T-helper 2 cell treated with Interferon-gamma antibody and Interleukin-4, amounts not matched to agents 5 μg/mL and 100 μg/mL, for 36 hours (primary cell): ENCODE results near the gene NKD2.

Experiments
- DNase-seq: peaks from one replicate; pipeline ENCODE4 v3.0.0; 2021; ENCODE audit warnings: low spot score
- H3K27ac Mint-ChIP-seq: one replicate; pipeline ENCODE4 v1.8.0; 2021; ENCODE audit warnings: mild to moderate bottlenecking, mixed read lengths
- H3K27me3 Mint-ChIP-seq: one replicate; pipeline ENCODE4 v1.8.0; 2021; ENCODE audit warnings: low read depth, mixed read lengths
- H3K36me3 Mint-ChIP-seq: one replicate; pipeline ENCODE4 v1.8.0; 2021; ENCODE audit warnings: low read depth, mixed read lengths
- H3K4me1 Mint-ChIP-seq: one replicate; pipeline ENCODE4 v1.8.0; 2021; ENCODE audit warnings: low read depth, mixed read lengths
- H3K4me3 Mint-ChIP-seq: one replicate; pipeline ENCODE4 v1.8.0; 2022; ENCODE audit warnings: mild to moderate bottlenecking, moderate library complexity, mixed read lengths
- H3K9me3 Mint-ChIP-seq: one replicate; pipeline ENCODE4 v1.8.0; 2021; ENCODE audit warnings: mixed read lengths

NKD2 gene

DNA sequence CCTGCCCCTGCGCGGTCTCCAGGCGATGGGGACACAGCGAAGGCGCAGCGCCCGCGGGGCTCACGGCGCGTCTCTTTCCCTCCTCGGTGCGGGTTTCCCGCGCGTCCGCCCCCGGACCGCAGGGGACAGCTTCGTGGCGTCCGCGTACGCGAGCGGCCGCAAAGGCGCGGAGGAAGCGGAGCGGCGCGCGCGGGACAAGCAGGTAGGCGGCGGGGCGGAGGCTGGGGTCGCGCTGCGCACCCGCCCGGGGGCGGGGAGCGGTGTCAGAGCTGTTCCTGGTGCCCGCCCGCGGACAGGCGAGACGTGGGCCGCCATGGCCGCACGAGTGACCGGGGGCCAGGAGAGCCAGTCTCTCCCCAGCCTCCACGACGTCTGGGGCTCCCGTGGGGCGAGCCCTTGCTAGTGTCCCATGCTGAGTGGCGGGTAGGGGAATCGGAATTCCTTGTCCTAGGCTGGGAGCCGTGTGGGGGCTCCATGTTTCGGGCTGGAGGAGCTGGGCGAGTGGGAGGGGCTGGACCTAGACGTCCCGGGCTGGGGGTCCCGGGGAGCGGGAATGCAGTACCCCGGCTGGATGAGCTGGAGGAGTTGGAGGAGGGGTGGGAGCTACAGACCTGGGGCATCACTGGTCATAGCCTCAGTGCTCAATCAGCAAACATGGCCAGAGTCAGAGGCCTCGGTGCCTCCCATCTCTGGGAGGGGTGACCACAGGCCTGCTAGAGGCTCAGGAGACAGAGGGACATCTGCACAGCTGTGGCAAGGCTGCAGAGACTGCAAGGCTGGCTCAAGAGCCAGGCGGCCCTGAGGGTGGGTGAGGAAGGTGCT lies 968 bp downstream of the NKD2 start:
- H3K27me3 Mint-ChIP-seq, result peaks cover 26% of the 10 kb centered on the region
- DNase-seq, result no peak
- no peaks in the 10 kb centered on the region for H3K9me3 Mint-ChIP-seq
- peaks cover 32% of the 10 kb centered on the region for H3K4me1 Mint-ChIP-seq
- H3K36me3 Mint-ChIP-seq, result peaks cover 3% of the 10 kb centered on the region
- peak overlapping the region; percentile 75 for H3K4me3 Mint-ChIP-seq
- H3K27ac Mint-ChIP-seq, result peak overlapping the region; percentile 41

DNA sequence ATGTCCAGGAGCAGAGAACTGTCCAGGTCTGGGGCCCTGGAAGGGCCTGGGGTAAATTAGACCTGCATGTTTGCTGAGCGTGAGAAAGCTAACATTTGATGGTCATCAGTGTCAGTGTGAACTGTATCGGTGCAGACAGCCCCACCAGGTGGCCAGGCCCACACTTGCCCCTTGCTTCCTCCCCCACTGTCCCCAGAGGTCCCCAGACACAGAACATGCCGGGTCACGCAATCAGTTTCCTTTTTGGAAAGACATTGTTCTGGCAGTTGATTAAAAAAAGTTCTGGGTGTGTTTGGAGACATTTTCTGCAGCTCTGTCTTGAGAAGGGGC lies 1.5 kb downstream of the NKD2 start:
- no peak for DNase-seq
- Mint-ChIP-seq H3K4me3 (peak overlapping the region; percentile 75), H3K4me1 (peaks cover 32% of the 10 kb centered on the region), H3K27ac (peak overlapping the region; percentile 41), H3K27me3 (peaks cover 26% of the 10 kb centered on the region), H3K36me3 (peaks cover 3% of the 10 kb centered on the region), H3K9me3 (no peaks in the 10 kb centered on the region)

DNA sequence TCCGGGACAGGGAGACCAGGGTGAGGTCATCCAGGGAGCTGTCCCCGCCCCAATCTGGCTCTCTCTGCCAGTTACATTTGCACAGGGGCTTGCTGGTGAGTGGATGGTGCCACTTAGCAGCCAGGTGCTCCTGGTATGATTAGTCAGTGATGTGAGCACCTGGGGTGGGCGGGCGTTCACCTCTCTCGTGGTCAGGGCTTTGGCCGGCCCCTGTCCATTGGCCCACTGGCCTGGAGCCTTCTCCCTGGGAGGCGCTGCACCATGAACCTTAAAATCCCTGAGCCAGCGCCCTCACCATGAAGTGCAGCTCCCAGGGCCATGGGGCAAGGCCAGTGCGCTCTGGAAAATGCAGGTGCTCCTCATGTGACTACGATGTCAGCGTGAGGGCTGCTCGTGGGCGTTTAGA lies 2.0 kb downstream of the NKD2 start:
- no peak overlapping the region for H3K27ac Mint-ChIP-seq
- peaks cover 30% of the 10 kb centered on the region for H3K4me1 Mint-ChIP-seq
- H3K36me3 Mint-ChIP-seq, result peaks cover 3% of the 10 kb centered on the region
- H3K27me3 Mint-ChIP-seq, result peaks cover 26% of the 10 kb centered on the region
- peak overlapping the region; percentile 75 for H3K4me3 Mint-ChIP-seq
- no peaks in the 10 kb centered on the region for H3K9me3 Mint-ChIP-seq
- DNase-seq, result no peak

DNA sequence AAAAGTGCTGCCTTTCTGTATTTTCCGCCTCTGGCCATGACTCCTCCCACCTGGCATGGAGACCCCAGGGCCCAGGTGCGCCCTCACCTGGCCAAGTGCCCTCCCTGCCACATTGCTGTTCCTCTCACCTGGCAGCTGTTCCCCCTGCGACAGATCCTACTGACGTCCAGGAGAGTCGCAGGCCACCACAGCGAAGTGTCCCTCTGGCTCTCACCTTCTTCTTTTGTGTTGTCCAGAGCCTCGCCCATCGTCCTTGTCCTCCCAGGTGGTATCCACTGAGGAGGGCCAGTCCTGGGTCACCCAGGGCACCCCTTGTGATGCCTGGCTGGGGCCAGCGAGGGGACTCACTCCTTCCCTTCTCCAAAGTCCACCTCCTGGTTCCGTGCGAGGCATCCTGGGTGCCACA lies 2.6 kb downstream of the NKD2 start:
- Mint-ChIP-seq H3K9me3 (no peaks in the 10 kb centered on the region), H3K36me3 (peaks cover 4% of the 10 kb centered on the region), H3K4me1 (peaks cover 26% of the 10 kb centered on the region), H3K4me3 (peak overlapping the region; percentile 54), H3K27me3 (peaks cover 22% of the 10 kb centered on the region), H3K27ac (no peak overlapping the region)
- peak; percentile 32 for DNase-seq

DNA sequence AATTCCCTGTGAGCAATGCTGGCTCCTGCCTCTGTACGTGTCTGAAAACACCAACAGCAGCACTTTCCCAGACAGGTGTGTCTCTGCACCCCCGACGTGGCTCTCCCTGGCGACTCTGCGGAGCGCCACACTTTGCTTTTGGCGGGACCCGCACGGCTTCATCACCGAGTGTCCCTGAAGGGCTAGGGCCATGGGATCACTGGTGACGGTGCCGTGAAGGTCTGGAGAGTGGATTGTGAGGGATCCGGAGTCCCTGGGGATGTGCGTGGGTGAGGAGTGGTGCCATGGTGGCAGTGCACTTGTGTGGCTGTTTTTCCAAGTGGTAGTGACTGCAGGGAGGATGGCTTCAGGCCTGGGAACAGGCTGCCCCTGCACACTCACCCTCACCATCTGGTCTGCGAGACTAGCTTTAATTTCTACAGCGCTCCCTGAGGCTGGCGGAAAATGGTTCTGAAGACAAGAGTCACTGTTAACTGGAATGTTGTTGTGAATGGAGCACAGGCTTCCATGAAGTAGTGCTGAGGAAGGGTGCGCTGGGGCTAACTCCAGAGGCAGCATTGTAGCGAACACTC lies 3.2 kb downstream of the NKD2 start:
- Mint-ChIP-seq H3K4me1 (peaks cover 25% of the 10 kb centered on the region), H3K27ac (no peak overlapping the region), H3K27me3 (peaks cover 16% of the 10 kb centered on the region), H3K4me3 (no peak overlapping the region), H3K36me3 (peaks cover 7% of the 10 kb centered on the region), H3K9me3 (no peaks in the 10 kb centered on the region)
- no peak for DNase-seq

DNA sequence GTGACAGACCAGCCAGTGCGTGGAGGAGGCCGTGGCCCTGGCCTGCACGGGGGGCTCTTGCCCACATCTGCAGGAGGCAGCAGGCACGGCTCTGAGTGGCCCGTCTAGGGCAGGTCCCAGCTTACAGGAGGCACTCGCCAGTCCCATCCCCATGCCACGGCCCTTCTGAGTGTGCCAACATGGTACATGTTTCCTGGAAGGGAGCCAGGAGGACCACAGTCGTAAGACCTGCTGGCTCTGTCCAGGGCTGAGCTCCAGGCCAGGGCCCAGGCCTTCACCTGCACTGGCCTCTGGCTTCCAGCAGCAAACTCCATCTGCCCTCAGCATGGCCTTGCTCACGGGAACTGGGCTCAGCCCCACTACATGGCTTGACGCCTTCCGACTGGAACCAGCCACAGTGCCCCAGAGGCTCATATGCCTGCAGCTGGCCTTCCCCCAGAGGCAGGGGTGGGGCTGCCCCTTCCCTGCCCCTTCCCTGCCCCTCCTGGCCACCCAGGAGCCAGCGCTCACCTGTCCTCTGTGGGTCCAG lies 3.8 kb downstream of the NKD2 start:
- H3K27ac Mint-ChIP-seq, result no peak overlapping the region
- peaks cover 12% of the 10 kb centered on the region for H3K27me3 Mint-ChIP-seq
- no peak overlapping the region for H3K4me3 Mint-ChIP-seq
- peaks cover 7% of the 10 kb centered on the region for H3K36me3 Mint-ChIP-seq
- no peak for DNase-seq
- H3K9me3 Mint-ChIP-seq, result no peaks in the 10 kb centered on the region
- peaks cover 21% of the 10 kb centered on the region for H3K4me1 Mint-ChIP-seq

DNA sequence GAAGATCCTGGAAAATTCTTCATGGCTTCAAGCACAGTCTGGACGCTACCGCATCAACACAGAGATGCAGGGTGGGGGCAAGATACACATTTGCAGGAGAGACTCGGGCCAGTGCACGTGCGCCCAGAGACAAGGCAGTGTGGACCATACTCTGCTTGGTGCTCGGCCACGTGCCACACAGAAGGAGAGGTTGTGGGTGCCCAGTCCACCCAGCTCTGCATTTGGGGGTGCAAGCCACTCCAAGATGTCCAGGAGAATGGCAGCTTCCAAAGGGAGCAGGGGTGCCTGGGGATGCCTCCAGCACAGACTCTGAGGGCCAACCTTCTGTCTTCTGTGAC lies 4.3 kb downstream of the NKD2 start:
- peaks cover 7% of the 10 kb centered on the region for H3K36me3 Mint-ChIP-seq
- H3K27me3 Mint-ChIP-seq, result peaks cover 7% of the 10 kb centered on the region
- DNase-seq, result no peak
- H3K4me3 Mint-ChIP-seq, result no peak overlapping the region
- H3K27ac Mint-ChIP-seq, result no peak overlapping the region
- H3K4me1 Mint-ChIP-seq, result peaks cover 17% of the 10 kb centered on the region
- no peaks in the 10 kb centered on the region for H3K9me3 Mint-ChIP-seq

DNA sequence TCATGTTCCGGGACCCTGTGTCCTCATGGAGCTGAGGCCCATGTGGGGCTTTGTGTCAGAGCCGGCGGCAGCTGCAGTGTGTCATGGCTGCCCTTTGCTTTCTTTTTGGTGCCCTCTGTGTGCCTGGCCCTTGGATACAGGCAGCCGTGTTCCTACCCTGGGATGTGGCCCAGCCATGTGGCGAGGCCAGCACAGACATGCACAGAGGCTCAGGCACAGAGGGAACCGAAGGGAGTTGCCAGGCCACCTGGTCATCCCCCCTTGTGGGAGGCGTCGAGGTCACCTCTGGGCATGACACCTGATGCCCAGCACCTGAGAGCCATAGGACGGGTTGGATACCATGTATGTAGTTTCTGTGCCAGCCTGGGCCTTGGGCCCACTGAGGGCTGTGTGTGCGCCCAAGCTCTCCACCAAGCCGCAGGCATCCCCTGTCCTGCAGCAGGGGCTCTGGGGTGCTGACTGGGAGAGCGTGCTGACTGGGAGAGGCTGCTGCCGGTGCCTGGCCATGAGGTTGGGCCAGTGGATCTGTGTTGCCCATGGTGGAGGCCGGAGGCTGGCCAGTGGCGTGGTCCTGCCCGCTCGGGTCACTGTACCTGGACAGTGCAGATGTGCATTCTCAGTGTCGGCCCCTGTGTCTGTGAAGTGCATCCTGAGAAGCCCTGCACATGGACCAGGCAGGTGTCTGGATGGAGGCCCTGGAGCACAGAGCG lies 4.8 kb downstream of the NKD2 start:
- DNase-seq, result no peak

DNA sequence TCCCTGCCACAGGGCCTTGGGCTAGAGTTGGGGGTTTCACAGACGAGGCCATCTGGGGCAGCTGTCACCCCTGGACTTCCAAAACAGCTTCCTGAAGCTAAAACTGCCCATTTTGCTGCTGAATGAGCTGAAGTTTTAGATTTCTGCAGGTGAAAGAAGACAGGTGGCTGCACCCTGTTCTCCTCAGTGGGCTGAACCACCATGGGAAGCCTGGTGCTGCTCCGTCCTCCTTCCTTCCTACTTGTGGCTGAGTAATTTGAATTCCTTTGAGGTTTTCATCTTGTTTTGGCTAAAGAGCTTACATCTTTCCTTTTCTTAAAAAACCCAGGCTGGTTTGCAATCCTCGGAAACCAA lies 5.3 kb downstream of the NKD2 start:
- DNase-seq, result no peak
- Mint-ChIP-seq H3K4me3 (no peak overlapping the region), H3K4me1 (peaks cover 14% of the 10 kb centered on the region), H3K36me3 (peaks cover 7% of the 10 kb centered on the region), H3K27me3 (peaks cover 5% of the 10 kb centered on the region), H3K9me3 (no peaks in the 10 kb centered on the region), H3K27ac (no peak overlapping the region)

More for the DNA sequence above, 4.8 kb downstream of the NKD2 start:
- Mint-ChIP-seq H3K27ac (no peak overlapping the region), H3K27me3 (peaks cover 5% of the 10 kb centered on the region), H3K9me3 (no peaks in the 10 kb centered on the region), H3K4me3 (no peak overlapping the region), H3K36me3 (peaks cover 7% of the 10 kb centered on the region), H3K4me1 (peaks cover 14% of the 10 kb centered on the region)

DNA sequence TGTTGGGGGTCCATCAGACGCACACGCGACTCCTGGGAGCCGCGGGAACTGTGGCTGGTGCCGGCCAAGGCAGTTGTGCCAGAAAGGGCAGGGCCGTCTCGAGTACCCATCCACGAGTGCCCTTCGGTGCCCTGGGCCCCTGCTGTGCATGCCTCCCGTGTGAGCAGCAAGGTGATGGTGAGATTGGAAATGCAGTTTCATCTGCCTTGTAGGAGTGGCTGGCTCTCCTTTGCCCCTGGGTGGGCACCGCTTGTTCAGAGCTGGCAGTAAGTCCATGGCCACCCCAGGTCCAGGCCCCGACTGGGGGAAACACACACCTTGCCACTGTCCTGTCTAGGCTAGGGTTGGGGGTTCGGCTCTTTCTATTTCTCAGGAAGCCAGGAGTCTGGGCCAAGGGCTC lies 5.7 kb downstream of the NKD2 start:
- no peak overlapping the region for H3K27ac Mint-ChIP-seq
- H3K4me3 Mint-ChIP-seq, result no peak overlapping the region
- peaks cover 14% of the 10 kb centered on the region for H3K4me1 Mint-ChIP-seq
- no peak for DNase-seq
- H3K36me3 Mint-ChIP-seq, result peaks cover 7% of the 10 kb centered on the region
- peaks cover 5% of the 10 kb centered on the region for H3K27me3 Mint-ChIP-seq
- H3K9me3 Mint-ChIP-seq, result no peaks in the 10 kb centered on the region

DNA sequence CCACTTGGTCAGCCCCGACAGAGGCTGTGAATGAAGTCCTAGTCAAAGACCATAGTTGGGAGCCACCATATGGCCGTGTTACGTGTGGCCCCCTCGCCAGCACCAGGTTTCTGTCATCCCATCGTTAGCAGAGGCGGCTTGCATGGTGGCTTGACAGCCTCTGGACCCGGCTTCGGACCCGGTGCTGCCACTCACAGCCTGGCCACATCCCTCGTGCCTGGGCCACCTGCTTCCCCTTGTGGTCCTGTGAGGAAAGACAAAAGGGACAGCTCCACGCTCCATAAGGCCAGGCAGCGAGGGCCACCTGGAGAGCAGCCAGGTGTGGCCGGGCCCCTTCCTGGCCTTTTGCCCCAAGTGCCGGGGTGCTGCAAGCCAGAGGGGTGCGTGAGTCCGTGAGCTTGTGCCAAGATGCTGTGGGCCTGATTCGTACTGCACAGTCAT lies 6.2 kb downstream of the NKD2 start:
- no peak overlapping the region for H3K4me3 Mint-ChIP-seq
- H3K27me3 Mint-ChIP-seq, result peaks cover 3% of the 10 kb centered on the region
- H3K9me3 Mint-ChIP-seq, result no peaks in the 10 kb centered on the region
- DNase-seq, result no peak
- H3K4me1 Mint-ChIP-seq, result peaks cover 12% of the 10 kb centered on the region
- H3K27ac Mint-ChIP-seq, result no peak overlapping the region
- peaks cover 7% of the 10 kb centered on the region for H3K36me3 Mint-ChIP-seq

DNA sequence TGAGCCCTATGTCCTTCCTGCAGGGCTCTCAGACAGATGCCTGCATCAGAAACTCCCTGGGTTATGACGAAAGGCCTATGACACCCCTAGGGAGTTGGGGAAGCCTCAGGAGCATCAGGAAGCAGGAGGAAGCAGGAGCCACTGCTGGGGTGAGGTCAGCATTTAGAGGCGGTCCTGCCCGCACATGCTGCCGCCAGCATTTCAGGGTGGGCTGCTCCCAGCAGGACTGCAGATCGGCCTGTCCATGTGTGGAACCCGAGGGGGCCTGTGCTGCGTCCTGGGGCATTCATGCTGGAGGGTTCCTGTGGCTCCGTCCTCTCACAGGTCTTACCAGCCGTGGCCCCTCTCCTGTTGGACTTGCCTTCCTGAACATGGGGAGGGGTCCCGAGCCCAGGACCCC lies 6.9 kb downstream of the NKD2 start:
- H3K27ac Mint-ChIP-seq, result no peak overlapping the region
- DNase-seq, result no peak

DNA sequence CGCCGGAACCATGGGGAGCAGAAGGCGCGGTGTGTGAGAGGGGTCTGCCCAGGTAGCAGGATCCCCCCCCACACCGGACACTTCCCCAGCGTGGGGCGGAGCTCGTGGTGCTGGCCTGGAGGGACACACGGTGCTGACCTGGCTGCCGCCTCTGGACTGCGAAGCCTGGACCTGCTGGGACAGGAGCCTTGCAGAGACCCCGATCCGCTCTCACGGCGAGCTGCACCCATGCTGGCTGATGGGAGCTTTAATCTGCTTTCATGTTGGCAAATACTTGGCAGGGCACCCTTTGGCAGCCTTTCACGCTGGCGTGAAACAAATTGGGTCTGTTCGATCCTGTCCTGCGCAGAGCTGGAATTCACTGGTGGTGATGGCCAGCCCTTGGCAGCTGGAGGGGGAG lies 7.4 kb downstream of the NKD2 start:
- H3K4me3 Mint-ChIP-seq, result no peak overlapping the region
- no peaks in the 10 kb centered on the region for H3K9me3 Mint-ChIP-seq
- H3K36me3 Mint-ChIP-seq, result peaks cover 6% of the 10 kb centered on the region
- H3K27me3 Mint-ChIP-seq, result no peaks in the 10 kb centered on the region
- H3K4me1 Mint-ChIP-seq, result peaks cover 3% of the 10 kb centered on the region
- no peak overlapping the region for H3K27ac Mint-ChIP-seq
- no peak for DNase-seq

More for the DNA sequence above, 6.9 kb downstream of the NKD2 start:
- no peak overlapping the region for H3K4me3 Mint-ChIP-seq
- H3K27me3 Mint-ChIP-seq, result no peaks in the 10 kb centered on the region
- no peaks in the 10 kb centered on the region for H3K9me3 Mint-ChIP-seq
- H3K36me3 Mint-ChIP-seq, result peaks cover 7% of the 10 kb centered on the region
- peaks cover 6% of the 10 kb centered on the region for H3K4me1 Mint-ChIP-seq

DNA sequence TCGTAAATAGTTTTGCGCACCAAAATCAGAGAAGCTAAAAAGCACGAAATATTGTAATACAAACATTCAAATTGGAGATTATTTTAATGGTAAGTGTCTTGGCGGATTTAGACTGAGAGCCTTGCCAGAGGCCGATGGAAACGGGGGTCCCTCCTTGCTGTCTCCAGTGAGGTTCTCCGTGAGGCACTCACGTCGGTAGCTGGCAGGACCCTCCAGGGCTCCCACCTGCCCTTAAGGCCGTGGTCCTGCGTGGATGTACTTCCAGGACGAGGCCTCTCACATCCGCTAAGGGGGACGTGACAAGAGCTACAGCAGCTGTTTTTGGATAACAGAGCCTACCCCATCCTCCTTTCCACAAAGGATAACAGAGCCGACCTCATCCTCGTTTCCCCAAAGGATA lies 7.9 kb downstream of the NKD2 start:
- Mint-ChIP-seq H3K36me3 (peaks cover 4% of the 10 kb centered on the region), H3K9me3 (no peaks in the 10 kb centered on the region), H3K27ac (no peak overlapping the region), H3K4me1 (no peaks in the 10 kb centered on the region), H3K4me3 (no peak overlapping the region), H3K27me3 (no peaks in the 10 kb centered on the region)
- no peak for DNase-seq
